Nephron progenitor cell (in vitro differentiated cells): Measurements from ENCODE around the gene CCT6A.
"Not testable (repeated sequence)": the region's sequence is repeated elsewhere in the genome, so short reads cannot be mapped to it uniquely, and the experiment has no call there.

Experiments
- DNase-seq: peaks from one replicate; pipeline ENCODE4 v3.0.0; 2021
- H3K27ac Mint-ChIP-seq: 2 replicates; pipeline ENCODE4 v1.8.0; 2021; ENCODE audit warnings: mild to moderate bottlenecking, moderate library complexity, mixed read lengths
- H3K27me3 Mint-ChIP-seq: 2 replicates; pipeline ENCODE4 v1.8.0; 2021; ENCODE audit warnings: mild to moderate bottlenecking, low read depth, mixed read lengths; ENCODE audit not compliant: poor library complexity
- H3K36me3 Mint-ChIP-seq: 2 replicates; pipeline ENCODE4 v1.8.0; 2021; ENCODE audit warnings: low read depth, mixed read lengths
- H3K4me1 Mint-ChIP-seq: 2 replicates; pipeline ENCODE4 v1.8.0; 2021; ENCODE audit warnings: mixed read lengths
- H3K4me3 Mint-ChIP-seq: 2 replicates; pipeline ENCODE4 v1.8.0; 2021; ENCODE audit warnings: mild to moderate bottlenecking, moderate library complexity, mixed read lengths
- H3K9me3 Mint-ChIP-seq: 2 replicates; pipeline ENCODE4 v1.8.0; 2021; ENCODE audit warnings: mild to moderate bottlenecking, moderate library complexity, mixed read lengths
- TF ChIP-seq, protein P1 (sequence below): fragments of 200-600 bp; sonication (generic); IDR thresholded peaks from 2 replicates; pipeline ENCODE4 v1.5.0; 2021; ENCODE audit warnings: antibody characterized with exemption

The CCT6A gene

DNA sequence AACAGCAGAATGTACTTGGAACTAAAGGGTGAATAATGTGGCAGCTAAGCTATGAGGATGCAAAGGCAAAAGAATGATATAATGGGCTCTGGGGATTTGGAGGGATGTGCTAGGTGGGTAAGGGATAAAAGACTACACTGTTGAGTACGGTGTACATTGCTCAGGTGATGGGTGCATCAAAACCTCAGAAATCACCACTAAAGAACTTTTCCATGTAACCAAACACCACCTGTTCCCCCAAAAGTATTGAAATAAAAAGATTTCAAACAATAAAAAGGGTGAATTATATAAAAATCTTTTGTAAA, 56.3 kb downstream of the CCT6A start:
- Mint-ChIP-seq H3K36me3 (peaks cover 15% of the 10 kb centered on the region), H3K27ac (no peak overlapping the region), H3K27me3 (peaks cover 23% of the 10 kb centered on the region), H3K4me3 (peak overlapping the region; percentile 32), H3K9me3 (peaks cover 52% of the 10 kb centered on the region), H3K4me1 (peaks cover 19% of the 10 kb centered on the region)
- TF ChIP-seq, protein P1, sequence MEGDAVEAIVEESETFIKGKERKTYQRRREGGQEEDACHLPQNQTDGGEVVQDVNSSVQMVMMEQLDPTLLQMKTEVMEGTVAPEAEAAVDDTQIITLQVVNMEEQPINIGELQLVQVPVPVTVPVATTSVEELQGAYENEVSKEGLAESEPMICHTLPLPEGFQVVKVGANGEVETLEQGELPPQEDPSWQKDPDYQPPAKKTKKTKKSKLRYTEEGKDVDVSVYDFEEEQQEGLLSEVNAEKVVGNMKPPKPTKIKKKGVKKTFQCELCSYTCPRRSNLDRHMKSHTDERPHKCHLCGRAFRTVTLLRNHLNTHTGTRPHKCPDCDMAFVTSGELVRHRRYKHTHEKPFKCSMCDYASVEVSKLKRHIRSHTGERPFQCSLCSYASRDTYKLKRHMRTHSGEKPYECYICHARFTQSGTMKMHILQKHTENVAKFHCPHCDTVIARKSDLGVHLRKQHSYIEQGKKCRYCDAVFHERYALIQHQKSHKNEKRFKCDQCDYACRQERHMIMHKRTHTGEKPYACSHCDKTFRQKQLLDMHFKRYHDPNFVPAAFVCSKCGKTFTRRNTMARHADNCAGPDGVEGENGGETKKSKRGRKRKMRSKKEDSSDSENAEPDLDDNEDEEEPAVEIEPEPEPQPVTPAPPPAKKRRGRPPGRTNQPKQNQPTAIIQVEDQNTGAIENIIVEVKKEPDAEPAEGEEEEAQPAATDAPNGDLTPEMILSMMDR = no peak
- no peak for DNase-seq

DNA sequence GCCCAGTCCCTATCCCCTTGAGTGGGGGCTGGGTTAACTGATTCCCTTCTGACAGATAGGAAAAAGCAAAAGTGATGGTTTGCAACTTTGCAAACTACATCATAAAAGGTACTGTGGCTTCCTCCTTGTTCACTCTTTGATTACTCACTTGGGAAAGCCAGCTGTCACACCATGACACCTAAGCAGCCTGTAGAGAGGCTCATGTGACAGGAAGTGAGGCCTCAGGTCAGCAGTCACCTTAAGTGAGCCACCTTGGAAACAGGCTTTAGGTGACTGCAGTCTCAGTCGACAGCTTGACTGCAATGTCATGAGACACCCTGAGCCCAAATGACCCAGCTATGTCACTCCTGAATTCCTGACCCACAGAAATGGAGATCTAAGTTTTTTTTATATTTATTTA, 59.0 kb downstream of the CCT6A start:
- peaks cover 64% of the 10 kb centered on the region for H3K9me3 Mint-ChIP-seq

DNA sequence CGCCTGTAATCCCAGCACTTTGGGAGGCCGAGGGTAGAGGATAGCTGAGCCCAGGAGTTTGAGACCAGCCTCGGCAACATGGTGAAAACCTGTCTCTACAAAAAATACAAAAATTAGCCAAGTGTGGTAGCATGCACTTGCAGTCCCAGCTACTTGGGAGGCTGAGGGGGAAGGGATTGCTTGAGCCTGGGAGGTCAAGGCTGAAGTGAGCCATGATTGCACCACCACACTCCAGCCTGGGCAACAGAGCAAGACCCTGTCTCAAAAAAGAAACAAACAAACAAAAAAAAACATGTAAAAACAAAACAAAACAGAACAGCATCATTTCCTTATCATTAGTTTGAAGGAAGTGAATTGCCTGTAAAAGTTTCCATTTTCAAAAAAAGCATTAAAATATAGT, 60.7 kb downstream of the CCT6A start:
- not testable (repeated sequence) for H3K4me1 Mint-ChIP-seq, DNase-seq, H3K4me3 Mint-ChIP-seq, H3K36me3 Mint-ChIP-seq, H3K27ac Mint-ChIP-seq
- peaks cover 24% of the 10 kb centered on the region for H3K27me3 Mint-ChIP-seq
- peaks cover 55% of the 10 kb centered on the region for H3K9me3 Mint-ChIP-seq

More for the DNA sequence above, 59.0 kb downstream of the CCT6A start:
- Mint-ChIP-seq H3K4me3 (no peak overlapping the region), H3K27me3 (peaks cover 27% of the 10 kb centered on the region), H3K4me1 (peaks cover 12% of the 10 kb centered on the region), H3K36me3 (peaks cover 9% of the 10 kb centered on the region), H3K27ac (no peak overlapping the region)
- TF ChIP-seq, protein P1 = no peak
- DNase-seq = no peak
